Measurements from ENCODE around the gene SNX27. TPM values are rescaled to one million over a fixed set of nuclear protein-coding genes. Genes with fewer than 3 reads are reported as not detected.

Gene SNX27
- total and polyA plus RNA-seq, 4 donors = 4.3 to 19.7 (median 10.5) TPM

- no peak overlapping the region for H3K27ac ChIP-seq (ENCODE audit: low read depth in 1 of 2, low read length in 2 of 2)
- no peaks in the 10 kb centered on the region for H3K4me1 ChIP-seq (ENCODE audit: control insufficient read depth in 4 of 4, insufficient read depth in 4 of 4, low read length in 3 of 4)
- H3K9ac ChIP-seq (ENCODE audit: low read depth in 1 of 2, low read length in 2 of 2) = no peak overlapping the region
- H3K36me3 ChIP-seq (ENCODE audit: control insufficient read depth in 4 of 4, insufficient read depth in 3 of 4, low read depth in 1 of 4, low read length in 3 of 4) = no peaks in the 10 kb centered on the region
- no peak for DNase-seq (ENCODE audit: low spot score)
- no peak overlapping the region for H3K4me3 ChIP-seq (ENCODE audit: low read depth in 1 of 3, low read length in 3 of 3)
- 94% methylated on average over 15 of the region's 15 CpGs for WGBS
- no peaks in the 10 kb centered on the region for H3K9me3 ChIP-seq (ENCODE audit: control insufficient read depth in 4 of 4, low read length in 3 of 4)
- H3K27me3 ChIP-seq (ENCODE audit: control insufficient read depth in 4 of 4, insufficient read depth in 4 of 4, low read length in 3 of 4) = no peaks in the 10 kb centered on the region
- TF ChIP-seq MAX (IDR thresholded peaks at IDR 0.05) = no peak
- TF ChIP-seq HNF4G (IDR thresholded peaks at IDR 0.05) = no peak
- TF ChIP-seq FOXA2 (IDR thresholded peaks at IDR 0.05) = no peak
- TF ChIP-seq, protein P1, sequence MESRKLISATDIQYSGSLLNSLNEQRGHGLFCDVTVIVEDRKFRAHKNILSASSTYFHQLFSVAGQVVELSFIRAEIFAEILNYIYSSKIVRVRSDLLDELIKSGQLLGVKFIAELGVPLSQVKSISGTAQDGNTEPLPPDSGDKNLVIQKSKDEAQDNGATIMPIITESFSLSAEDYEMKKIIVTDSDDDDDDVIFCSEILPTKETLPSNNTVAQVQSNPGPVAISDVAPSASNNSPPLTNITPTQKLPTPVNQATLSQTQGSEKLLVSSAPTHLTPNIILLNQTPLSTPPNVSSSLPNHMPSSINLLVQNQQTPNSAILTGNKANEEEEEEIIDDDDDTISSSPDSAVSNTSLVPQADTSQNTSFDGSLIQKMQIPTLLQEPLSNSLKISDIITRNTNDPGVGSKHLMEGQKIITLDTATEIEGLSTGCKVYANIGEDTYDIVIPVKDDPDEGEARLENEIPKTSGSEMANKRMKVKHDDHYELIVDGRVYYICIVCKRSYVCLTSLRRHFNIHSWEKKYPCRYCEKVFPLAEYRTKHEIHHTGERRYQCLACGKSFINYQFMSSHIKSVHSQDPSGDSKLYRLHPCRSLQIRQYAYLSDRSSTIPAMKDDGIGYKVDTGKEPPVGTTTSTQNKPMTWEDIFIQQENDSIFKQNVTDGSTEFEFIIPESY (IDR thresholded peaks at IDR 0.05) = no peak
- TF ChIP-seq NR2F2 (IDR thresholded peaks at IDR 0.05) = no peak
- no peak for TF ChIP-seq FOXA1 (IDR thresholded peaks at IDR 0.05)
- no peak for TF ChIP-seq TAF1 (conservative IDR thresholded peaks at IDR 0.05)
- no peak for TF ChIP-seq GABPA (IDR thresholded peaks at IDR 0.05 in 1 of 2, conservative IDR thresholded peaks at IDR 0.05 in 1 of 2)
- no peak for TF ChIP-seq ATF3 (IDR thresholded peaks at IDR 0.05)
- no peak for TF ChIP-seq RXRA (IDR thresholded peaks at IDR 0.05)
- TF ChIP-seq CTCF (IDR thresholded peaks at IDR 0.05; ENCODE audit: low read depth, low read length, missing input control) = no peak
- TF ChIP-seq JUND (IDR thresholded peaks at IDR 0.05) = no peak
- TF ChIP-seq, protein P2, sequence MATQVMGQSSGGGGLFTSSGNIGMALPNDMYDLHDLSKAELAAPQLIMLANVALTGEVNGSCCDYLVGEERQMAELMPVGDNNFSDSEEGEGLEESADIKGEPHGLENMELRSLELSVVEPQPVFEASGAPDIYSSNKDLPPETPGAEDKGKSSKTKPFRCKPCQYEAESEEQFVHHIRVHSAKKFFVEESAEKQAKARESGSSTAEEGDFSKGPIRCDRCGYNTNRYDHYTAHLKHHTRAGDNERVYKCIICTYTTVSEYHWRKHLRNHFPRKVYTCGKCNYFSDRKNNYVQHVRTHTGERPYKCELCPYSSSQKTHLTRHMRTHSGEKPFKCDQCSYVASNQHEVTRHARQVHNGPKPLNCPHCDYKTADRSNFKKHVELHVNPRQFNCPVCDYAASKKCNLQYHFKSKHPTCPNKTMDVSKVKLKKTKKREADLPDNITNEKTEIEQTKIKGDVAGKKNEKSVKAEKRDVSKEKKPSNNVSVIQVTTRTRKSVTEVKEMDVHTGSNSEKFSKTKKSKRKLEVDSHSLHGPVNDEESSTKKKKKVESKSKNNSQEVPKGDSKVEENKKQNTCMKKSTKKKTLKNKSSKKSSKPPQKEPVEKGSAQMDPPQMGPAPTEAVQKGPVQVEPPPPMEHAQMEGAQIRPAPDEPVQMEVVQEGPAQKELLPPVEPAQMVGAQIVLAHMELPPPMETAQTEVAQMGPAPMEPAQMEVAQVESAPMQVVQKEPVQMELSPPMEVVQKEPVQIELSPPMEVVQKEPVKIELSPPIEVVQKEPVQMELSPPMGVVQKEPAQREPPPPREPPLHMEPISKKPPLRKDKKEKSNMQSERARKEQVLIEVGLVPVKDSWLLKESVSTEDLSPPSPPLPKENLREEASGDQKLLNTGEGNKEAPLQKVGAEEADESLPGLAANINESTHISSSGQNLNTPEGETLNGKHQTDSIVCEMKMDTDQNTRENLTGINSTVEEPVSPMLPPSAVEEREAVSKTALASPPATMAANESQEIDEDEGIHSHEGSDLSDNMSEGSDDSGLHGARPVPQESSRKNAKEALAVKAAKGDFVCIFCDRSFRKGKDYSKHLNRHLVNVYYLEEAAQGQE (IDR thresholded peaks at IDR 0.05) = no peak
These were observed 95.8 kb downstream of the SNX27 start for GRCh38 chr1:151707541-151708065.

- Histone ChIP-seq H3K36me3 (ENCODE audit: control insufficient read depth in 4 of 4, insufficient read depth in 3 of 4, low read depth in 1 of 4, low read length in 3 of 4) (no peaks in the 10 kb centered on the region), H3K4me1 (ENCODE audit: control insufficient read depth in 4 of 4, insufficient read depth in 4 of 4, low read length in 3 of 4) (no peaks in the 10 kb centered on the region), H3K4me3 (ENCODE audit: low read depth in 1 of 3, low read length in 3 of 3) (no peak overlapping the region), H3K27ac (ENCODE audit: low read depth in 1 of 2, low read length in 2 of 2) (no peak overlapping the region), H3K9ac (ENCODE audit: low read depth in 1 of 2, low read length in 2 of 2) (no peak overlapping the region), H3K9me3 (ENCODE audit: control insufficient read depth in 4 of 4, low read length in 3 of 4) (no peaks in the 10 kb centered on the region), H3K27me3 (ENCODE audit: control insufficient read depth in 4 of 4, insufficient read depth in 4 of 4, low read length in 3 of 4) (peaks cover 0 to 2% (median 0%) of the 10 kb centered on the region in 4 donors)
- DNase-seq (ENCODE audit: low spot score) = no peak
- 86% methylated on average over 15 of the region's 15 CpGs for WGBS
- TF ChIP-seq NR2F2 (IDR thresholded peaks at IDR 0.05) = no peak
- TF ChIP-seq, protein P2 (IDR thresholded peaks at IDR 0.05) = no peak
- TF ChIP-seq SP1 (IDR thresholded peaks at IDR 0.05) = no peak
- TF ChIP-seq EGR1 (IDR thresholded peaks at IDR 0.05; ENCODE audit: low read depth in 2 of 2) = no peak
- TF ChIP-seq HNF4A (conservative IDR thresholded peaks at IDR 0.05) = no peak
- TF ChIP-seq, protein P1 (IDR thresholded peaks at IDR 0.05) = no peak
- no peak for TF ChIP-seq RXRA (IDR thresholded peaks at IDR 0.05)
These were observed 97.0 kb downstream of the SNX27 start for GRCh38 chr1:151708891-151709290.
